Heart right ventricle (tissue), 16 donors: ENCODE measurements around the gene AOX1. TPM values are rescaled to one million over a fixed set of nuclear protein-coding genes. Genes with fewer than 3 reads are reported as not detected.

ENCODE experiments used
- ATAC-seq, 8 donors: fragments of 200-7000 bp; cut with Tn5 transposase; one replicate each; pipeline ENCODE4 v1.9.1; 2020; ENCODE audit warnings: mild to moderate bottlenecking in 8 of 8, moderate library complexity in 8 of 8, moderate number of reproducible peaks in 1 of 8
- DNase-seq, 2 donors: peaks; one replicate each; pipeline ENCODE4 v3.0.0-alpha.2; 2020
- H3K27ac ChIP-seq, 10 donors: fragments of 200-600 bp; sonication (generic) in 2 of 10; one replicate each; pipeline versions ENCODE4 v1.5.0 to v1.8.0; 2020 to 2022; ENCODE audit warnings: mild to moderate bottlenecking in 3 of 10
- H3K27me3 ChIP-seq, 7 donors: fragments of 200-600 bp; one replicate each; pipeline ENCODE4 v1.8.0; 2021 to 2022; ENCODE audit warnings: mild to moderate bottlenecking in 2 of 7
- H3K36me3 ChIP-seq, 9 donors: fragments of 200-600 bp; sonication (generic) in 1 of 9; one replicate each; pipeline versions ENCODE4 v1.5.0 to v1.8.0; 2020 to 2022; ENCODE audit warnings: mild to moderate bottlenecking in 2 of 9
- H3K4me1 ChIP-seq, 9 donors: fragments of 200-600 bp; sonication (generic) in 1 of 9; one replicate each; pipeline versions ENCODE4 v1.5.0 to v1.8.0; 2020 to 2022; ENCODE audit warnings: mild to moderate bottlenecking in 4 of 9
- H3K4me3 ChIP-seq, 10 donors: fragments of 200-600 bp; sonication (generic) in 2 of 10; one replicate each; pipeline versions ENCODE4 v1.5.0 to v1.8.0; 2020 to 2022; ENCODE audit warnings: mild to moderate bottlenecking in 7 of 10, moderate library complexity in 2 of 10
- H3K9me3 ChIP-seq, 11 donors: fragments of 200-600 bp in 10 of 11; sonication (generic) in 2 of 11; one replicate each; pipeline versions ENCODE4 v1.5.0 to v1.8.0; 2013 to 2022; ENCODE audit warnings: mild to moderate bottlenecking in 2 of 11, control low read depth in 1 of 11, moderate library complexity in 1 of 11
- CTCF ChIP-seq, 9 donors: fragments of 200-600 bp; sonication (generic) in 2 of 9; IDR thresholded peaks; one replicate each; pipeline versions ENCODE4 v1.5.0 to v1.8.0; 2021 to 2022; ENCODE audit warnings: antibody characterized with exemption in 9 of 9, mild to moderate bottlenecking in 5 of 9, moderate library complexity in 1 of 9
- WGBS, 2 donors: extraction: QIAGEN DNeasy Blood & Tissue Kit; methylation state at CpG; one replicate each; pipeline ENCODE4 v1.1.7; 2013; ENCODE audit warnings: inconsistent platforms in 1 of 2; 5-methylcytosine and 5-hydroxymethylcytosine counted together
- intact Hi-C, 10 donors: fragments of 100-400 bp; cut with DNase I; formaldehyde crosslinking; loops; one replicate each; pipeline versions ENCODE4 v1.11.1 to v1.14.2; 2022
- polyA plus RNA-seq, 2 donors: library from polyadenylated mRNA; stranded (reverse); fragments of 200-250 nt; gene quantifications; one replicate each; pipeline ENCODE4 v1.2.3, GENCODE V29; 2013
- total RNA-seq, 10 donors: library from RNA; stranded (reverse); fragmentation: NEBNext Ultra II Directional in 3 of 10; extraction: Animal tissue kit (Norgen Biotek cat#: 25700) in 3 of 10; gene quantifications; one replicate each; pipeline versions ENCODE4 v1.2.1 to v1.2.4, GENCODE V29; 2021 to 2023
- donor health status: Arrhythmogenic right ventricular cardiomyopathy.
- donor health status: ischemic (EF 13 %, LVEDD 7.1; RV severe dilation, severe dysfunction).
- donor health status: healthy with polysubstance abuse.
- donor health status: DM: no; HTN: yes; CAD: no.
- donor health status: DM: no; HTN: no; CAD: no.
- donor health status: ischemic (EF 25% LVEDD 6.9; RV normal size, moderate dysfunction).
- donor health status: ischemic (EF 25% LVEDD 5.7; RV mildly dilated, moderate dysfunction).
- donor health status: healthy.
- donor health status: DM: yes; HTN: yes; CAD: no.
- donor health status: Ischemic cardiomyopathy.
- donor health status: ischemic (EF 35%, LVEDD 5.7; RV mildly dilated, moderate dysfunction).
- donor health status: nonischemic (EF 11% LVEDD 7.7; RV severe dilation, severe dysfunction).
- donor health status: DM: yes; HTN: yes; CAD: no.
- donor health status: PGD.
- donor health status: ischemic (EF 29% LVEDD 5.4; RV normal size, mild dysfunction).
- donor health status: nonischemic (EF 23%, LVEDD 6.1; RV moderate dilation, normal function).

Gene AOX1
- total and polyA plus RNA-seq, 12 donors, result 0.72 to 22.3 (median 2.6) TPM

- Histone ChIP-seq H3K9me3 (no peaks in the 10 kb centered on the region), H3K27ac (no peak overlapping the region), H3K27me3 (peaks cover 0 to 10% (median 0%) of the 10 kb centered on the region in 7 donors), H3K4me3 (no peak overlapping the region), H3K36me3 (no peaks in the 10 kb centered on the region), H3K4me1 (peaks cover 0 to 14% (median 7%) of the 10 kb centered on the region in 9 donors)
- ATAC-seq (no peak), DNase-seq (no peak)
- intact Hi-C loops, result loop anchor here in 2 of 10 donors (10.0 kb wide), 2 partner anchors 107 to 117 kb away; no protein-coding TSS in a partner anchor
- no peak for TF ChIP-seq CTCF (IDR thresholded peaks at IDR 0.05)
- WGBS, 2 donors, result 85 to 93% methylated on average over 4 of the region's 4 CpGs
Observed at GRCh38 chr2:200588076-200588678, 2.4 kb downstream of the AOX1 start.

- DNase-seq (no peak), ATAC-seq (peak in 3 of 8 donors; percentile 23 to 67 (median 55))
- Histone ChIP-seq H3K27me3 (peaks cover 0 to 10% (median 0%) of the 10 kb centered on the region in 7 donors), H3K27ac (no peak overlapping the region), H3K4me3 (no peak overlapping the region), H3K4me1 (peaks cover 0 to 14% (median 7%) of the 10 kb centered on the region in 9 donors), H3K36me3 (no peaks in the 10 kb centered on the region), H3K9me3 (no peaks in the 10 kb centered on the region)
- intact Hi-C loops, result no loop called here
- TF ChIP-seq CTCF (IDR thresholded peaks at IDR 0.05), result no peak
Observed at GRCh38 chr2:200590090-200590489, 4.3 kb downstream of the AOX1 start.

GRCh38 chr2:200591308-200591707 lies 5.5 kb downstream of the AOX1 start:
- DNase-seq (no peak), ATAC-seq (no peak)
- Histone ChIP-seq H3K4me1 (peaks cover 0 to 2% (median 0%) of the 10 kb centered on the region in 9 donors), H3K27ac (no peak overlapping the region), H3K4me3 (no peak overlapping the region), H3K27me3 (peaks cover 0 to 10% (median 0%) of the 10 kb centered on the region in 7 donors), H3K36me3 (no peaks in the 10 kb centered on the region), H3K9me3 (peaks cover 0 to 4% (median 0%) of the 10 kb centered on the region in 11 donors)
- no peak for TF ChIP-seq CTCF (IDR thresholded peaks at IDR 0.05)
- WGBS, 2 donors, result 75 to 81% methylated on average over 5 of the region's 5 CpGs
- intact Hi-C loops, result no loop called here

- H3K27me3 ChIP-seq, result peaks cover 0 to 10% (median 0%) of the 10 kb centered on the region in 7 donors
- H3K4me1 ChIP-seq, result no peaks in the 10 kb centered on the region
- WGBS, 2 donors, result 62 to 77% methylated on average over 1 of the region's 1 CpG
- H3K27ac ChIP-seq, result no peak overlapping the region
- no peaks in the 10 kb centered on the region for H3K36me3 ChIP-seq
- no peak for TF ChIP-seq CTCF (IDR thresholded peaks at IDR 0.05)
- no peak overlapping the region for H3K4me3 ChIP-seq
- intact Hi-C loops, result no loop called here
- peaks cover 0 to 4% (median 0%) of the 10 kb centered on the region in 11 donors for H3K9me3 ChIP-seq
- no peak for ATAC-seq
- DNase-seq, result no peak
Observed at GRCh38 chr2:200592406-200593075, 6.7 kb downstream of the AOX1 start.
